Breast epithelium (tissue), 4 donors: ENCODE measurements around the gene SLC35F4. TPM values are rescaled to one million over a fixed set of nuclear protein-coding genes. Genes with fewer than 3 reads are reported as not detected.

Experiments
- DNase-seq, 2 donors: peaks; one replicate each; pipeline ENCODE4 v3.0.0-alpha.2; 2019; ENCODE audit warnings: low spot score in 2 of 2
- H3K27ac ChIP-seq, 2 donors: fragments of 200-600 bp; sonication (generic) in 1 of 2; one replicate each; pipeline ENCODE4 v1.5.1; 2016 to 2019; ENCODE audit warnings: mild to moderate bottlenecking in 1 of 2
- H3K27me3 ChIP-seq, 2 donors: fragments of 200-600 bp; sonication (generic) in 1 of 2; one replicate each; pipeline versions ENCODE4 v1.5.1 to v1.6.0; 2017 to 2019; ENCODE audit warnings: control low read depth in 1 of 2, mild to moderate bottlenecking in 1 of 2
- H3K36me3 ChIP-seq: fragments of 200-600 bp; one replicate; pipeline ENCODE4 v1.5.1; 2019
- H3K4me1 ChIP-seq, 2 donors: fragments of 200-600 bp; sonication (generic); one replicate each; pipeline ENCODE4 v1.5.1; 2016 to 2019; ENCODE audit warnings: control low read depth in 1 of 2
- H3K4me3 ChIP-seq, 3 donors: fragments of 200-600 bp; sonication (generic); 1 replicate in 2 of 3; 2 replicates in 1 of 3; pipeline ENCODE4 v1.5.1; 2016 to 2019; ENCODE audit warnings: mild to moderate bottlenecking in 3 of 3, moderate library complexity in 2 of 3
- H3K9me3 ChIP-seq, 2 donors: fragments of 200-600 bp; sonication (generic) in 1 of 2; one replicate each; pipeline ENCODE4 v1.5.1; 2016 to 2019; ENCODE audit warnings: control low read depth in 1 of 2
- POLR2A ChIP-seq: fragments of 450-650 bp; IDR thresholded peaks from one replicate; pipeline ENCODE4 v1.6.1; 2016; ENCODE audit warnings: antibody characterized with exemption, mild to moderate bottlenecking, moderate library complexity
- POLR2AphosphoS5 ChIP-seq, 3 donors: sonication (generic); formaldehyde crosslinking; IDR thresholded peaks; one replicate each; pipeline ENCODE4 v1.6.1; 2017; ENCODE audit warnings: antibody characterized with exemption in 3 of 3
- intact Hi-C: fragments of 100-400 bp; cut with DNase I; formaldehyde crosslinking; loops from one replicate; pipeline ENCODE4 v1.15.1; 2023; ENCODE audit warnings: low total_unique reads
- total RNA-seq, 3 donors: library from RNA; depleted of rRNA; stranded (reverse); fragments of >200 nt; gene quantifications; one replicate each; pipeline ENCODE4 v1.1.0, GENCODE V29; 2016
- TF ChIP-seq, protein P1 (sequence below), 3 donors: fragments of 450-650 bp; IDR thresholded peaks; one replicate each; pipeline ENCODE4 v1.5.1; 2016 to 2017; ENCODE audit warnings: antibody characterized with exemption in 3 of 3, mild to moderate bottlenecking in 3 of 3, moderate library complexity in 3 of 3

SLC35F4 gene
- total RNA-seq, 3 donors from 2014 or later = not detected

DNA sequence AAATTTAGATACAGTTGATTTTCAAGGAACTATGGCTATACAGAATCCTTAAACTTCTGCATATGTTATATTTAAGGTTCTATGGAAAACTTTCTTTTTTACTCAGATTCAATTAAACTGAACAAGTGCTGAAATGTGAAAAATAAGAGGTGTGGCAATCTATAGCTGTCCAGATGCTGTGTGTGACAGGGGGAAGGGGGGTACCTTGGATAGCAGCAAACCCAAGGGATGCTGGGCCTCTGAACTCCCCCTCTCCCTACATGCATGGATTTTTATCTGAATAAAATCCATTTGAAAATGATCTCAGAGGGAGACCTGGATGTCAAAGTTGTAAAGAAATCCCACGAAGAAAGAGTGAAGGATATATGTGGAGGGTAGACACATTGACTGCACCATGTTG lies 289.4 kb downstream of the SLC35F4 start:
- no peak for DNase-seq
- Histone ChIP-seq H3K4me3 (no peak overlapping the region), H3K4me1 (no peaks in the 10 kb centered on the region), H3K36me3 (no peaks in the 10 kb centered on the region), H3K9me3 (no peaks in the 10 kb centered on the region), H3K27ac (no peak overlapping the region), H3K27me3 (no peaks in the 10 kb centered on the region)
- TF ChIP-seq POLR2A (no peak), POLR2AphosphoS5 (IDR thresholded peaks at IDR 0.05) (no peak)
- TF ChIP-seq, protein P1, sequence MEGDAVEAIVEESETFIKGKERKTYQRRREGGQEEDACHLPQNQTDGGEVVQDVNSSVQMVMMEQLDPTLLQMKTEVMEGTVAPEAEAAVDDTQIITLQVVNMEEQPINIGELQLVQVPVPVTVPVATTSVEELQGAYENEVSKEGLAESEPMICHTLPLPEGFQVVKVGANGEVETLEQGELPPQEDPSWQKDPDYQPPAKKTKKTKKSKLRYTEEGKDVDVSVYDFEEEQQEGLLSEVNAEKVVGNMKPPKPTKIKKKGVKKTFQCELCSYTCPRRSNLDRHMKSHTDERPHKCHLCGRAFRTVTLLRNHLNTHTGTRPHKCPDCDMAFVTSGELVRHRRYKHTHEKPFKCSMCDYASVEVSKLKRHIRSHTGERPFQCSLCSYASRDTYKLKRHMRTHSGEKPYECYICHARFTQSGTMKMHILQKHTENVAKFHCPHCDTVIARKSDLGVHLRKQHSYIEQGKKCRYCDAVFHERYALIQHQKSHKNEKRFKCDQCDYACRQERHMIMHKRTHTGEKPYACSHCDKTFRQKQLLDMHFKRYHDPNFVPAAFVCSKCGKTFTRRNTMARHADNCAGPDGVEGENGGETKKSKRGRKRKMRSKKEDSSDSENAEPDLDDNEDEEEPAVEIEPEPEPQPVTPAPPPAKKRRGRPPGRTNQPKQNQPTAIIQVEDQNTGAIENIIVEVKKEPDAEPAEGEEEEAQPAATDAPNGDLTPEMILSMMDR (IDR thresholded peaks at IDR 0.05) = no peak
- intact Hi-C loops = no loop called here

DNA sequence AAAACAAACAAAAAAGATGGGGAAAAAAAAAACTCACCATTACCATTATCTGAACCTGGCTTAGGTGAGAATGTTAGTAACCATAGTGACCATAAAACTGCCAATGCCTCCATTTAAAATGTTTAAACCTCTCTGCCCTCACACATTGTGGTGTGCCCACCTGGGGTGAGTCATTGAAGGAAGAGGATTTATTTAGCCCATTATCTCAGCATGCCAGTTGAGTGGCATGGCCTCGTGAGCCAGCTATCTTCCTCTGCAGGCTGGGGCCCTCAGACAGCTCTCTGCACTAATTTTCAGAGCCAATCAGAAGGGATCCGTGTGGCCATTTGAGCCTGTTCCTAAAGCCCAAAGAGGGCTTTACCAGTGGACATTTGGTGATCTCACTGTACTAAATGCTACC lies 290.4 kb downstream of the SLC35F4 start:
- Histone ChIP-seq H3K27ac (no peak overlapping the region), H3K36me3 (no peaks in the 10 kb centered on the region)
- TF ChIP-seq, protein P1 (IDR thresholded peaks at IDR 0.05) = no peak
- TF ChIP-seq POLR2AphosphoS5 (IDR thresholded peaks at IDR 0.05) (no peak), POLR2A (no peak)

DNA sequence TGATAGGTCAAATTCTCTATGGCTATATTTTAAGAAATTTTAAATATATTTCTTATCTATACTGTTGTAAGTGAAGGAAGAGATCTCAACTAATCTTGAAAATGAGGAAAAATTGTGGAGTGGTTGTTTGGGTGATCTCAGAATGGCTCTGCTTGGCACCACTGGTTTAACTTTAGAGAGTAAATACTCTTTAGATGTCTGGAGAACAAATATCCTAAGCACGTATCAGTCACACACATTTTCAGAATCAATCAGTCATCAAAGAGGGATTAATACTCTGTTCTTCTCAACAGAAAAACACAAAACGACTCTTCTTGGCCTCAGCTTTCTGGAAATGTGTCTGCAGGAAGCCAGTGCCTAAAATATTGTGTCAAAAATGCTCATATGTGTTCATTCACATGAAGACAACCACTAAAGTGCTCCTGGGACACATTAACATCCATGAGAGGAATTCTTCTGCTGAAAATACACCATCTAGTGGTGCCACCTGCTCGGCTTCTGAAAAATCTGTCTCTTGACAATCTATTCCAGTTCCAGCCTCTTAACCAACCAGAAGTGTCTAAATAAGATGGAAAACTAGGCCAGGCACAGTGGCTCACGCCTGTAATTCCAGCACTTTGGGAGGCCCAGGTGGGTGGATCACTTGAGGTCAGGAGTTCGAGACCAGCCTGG lies 291.1 kb downstream of the SLC35F4 start:
- no peak for TF ChIP-seq POLR2AphosphoS5 (IDR thresholded peaks at IDR 0.05)
- TF ChIP-seq, protein P1 (IDR thresholded peaks at IDR 0.05) = no peak
- TF ChIP-seq POLR2A = no peak
- DNase-seq = no peak
- intact Hi-C loops = no loop called here
- no peaks in the 10 kb centered on the region for H3K4me1 ChIP-seq
- H3K27me3 ChIP-seq = no peaks in the 10 kb centered on the region
- no peaks in the 10 kb centered on the region for H3K9me3 ChIP-seq
- H3K27ac ChIP-seq = no peak overlapping the region
- H3K36me3 ChIP-seq = no peaks in the 10 kb centered on the region
- no peak overlapping the region for H3K4me3 ChIP-seq

More for the DNA sequence above, 290.4 kb downstream of the SLC35F4 start:
- Histone ChIP-seq H3K27me3 (no peaks in the 10 kb centered on the region), H3K4me3 (no peak overlapping the region), H3K4me1 (no peaks in the 10 kb centered on the region), H3K9me3 (no peaks in the 10 kb centered on the region)
- DNase-seq = no peak
- intact Hi-C loops = no loop called here

DNA sequence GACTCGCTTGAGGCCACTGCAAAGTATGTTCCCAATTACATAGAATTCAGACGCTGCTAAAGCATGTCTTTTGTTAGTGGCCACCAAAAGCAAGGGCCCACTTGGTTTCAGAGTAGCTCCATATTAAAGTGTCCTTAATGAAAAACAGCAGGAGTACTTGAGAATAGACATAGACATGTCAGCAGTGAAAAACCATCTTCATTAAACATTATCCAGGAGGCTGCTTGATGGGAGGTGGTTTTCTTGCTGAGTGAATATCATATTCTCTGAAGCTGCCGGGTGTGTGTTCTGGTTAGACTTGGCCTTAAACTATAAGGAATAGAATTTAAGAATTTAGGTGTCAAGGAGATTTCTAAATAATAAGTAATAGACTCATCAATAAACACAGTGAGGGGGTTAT lies 292.7 kb downstream of the SLC35F4 start:
- Histone ChIP-seq H3K4me3 (no peak overlapping the region), H3K27ac (no peak overlapping the region), H3K4me1 (no peaks in the 10 kb centered on the region), H3K36me3 (no peaks in the 10 kb centered on the region), H3K9me3 (no peaks in the 10 kb centered on the region), H3K27me3 (no peaks in the 10 kb centered on the region)
- DNase-seq = no peak
- intact Hi-C loops = no loop called here
- TF ChIP-seq, protein P1 (IDR thresholded peaks at IDR 0.05) = no peak
- no peak for TF ChIP-seq POLR2AphosphoS5 (IDR thresholded peaks at IDR 0.05)
- no peak for TF ChIP-seq POLR2A

DNA sequence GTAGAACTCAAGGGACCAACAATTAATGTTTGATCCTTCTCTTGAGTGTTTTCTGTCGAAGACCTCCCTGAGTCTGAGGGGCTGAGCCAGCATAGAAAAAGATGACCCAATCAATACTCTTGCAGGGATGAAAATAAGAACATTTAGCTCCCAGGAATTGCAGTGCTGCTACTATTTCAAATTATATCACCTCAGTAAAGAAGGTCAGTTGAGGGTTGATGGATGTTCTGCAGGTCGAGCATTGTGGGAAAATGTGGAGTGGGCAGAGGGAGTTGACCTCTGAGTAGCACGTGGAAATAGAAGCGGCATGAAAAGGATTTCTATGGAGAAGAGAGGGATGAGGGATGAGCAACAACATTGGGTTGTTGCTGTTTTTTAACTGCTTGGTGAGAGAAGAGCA lies 297.3 kb downstream of the SLC35F4 start:
- no peak overlapping the region for H3K27ac ChIP-seq
- H3K4me3 ChIP-seq = no peak overlapping the region
- H3K27me3 ChIP-seq = no peaks in the 10 kb centered on the region
- no peaks in the 10 kb centered on the region for H3K4me1 ChIP-seq
- TF ChIP-seq POLR2AphosphoS5 (IDR thresholded peaks at IDR 0.05) (no peak), POLR2A (no peak)
- TF ChIP-seq, protein P1 (IDR thresholded peaks at IDR 0.05) = no peak
- DNase-seq = no peak
- intact Hi-C loops = no loop called here
- no peaks in the 10 kb centered on the region for H3K9me3 ChIP-seq
- no peaks in the 10 kb centered on the region for H3K36me3 ChIP-seq
